ENCODE measurements around the gene SUPT4H1. TPM values are rescaled to one million over a fixed set of nuclear protein-coding genes. Genes with fewer than 3 reads are reported as not detected.

The SUPT4H1 gene
- total RNA-seq, 2 donors from 2014 or later, result 50.0 to 51.4 TPM

DNA sequence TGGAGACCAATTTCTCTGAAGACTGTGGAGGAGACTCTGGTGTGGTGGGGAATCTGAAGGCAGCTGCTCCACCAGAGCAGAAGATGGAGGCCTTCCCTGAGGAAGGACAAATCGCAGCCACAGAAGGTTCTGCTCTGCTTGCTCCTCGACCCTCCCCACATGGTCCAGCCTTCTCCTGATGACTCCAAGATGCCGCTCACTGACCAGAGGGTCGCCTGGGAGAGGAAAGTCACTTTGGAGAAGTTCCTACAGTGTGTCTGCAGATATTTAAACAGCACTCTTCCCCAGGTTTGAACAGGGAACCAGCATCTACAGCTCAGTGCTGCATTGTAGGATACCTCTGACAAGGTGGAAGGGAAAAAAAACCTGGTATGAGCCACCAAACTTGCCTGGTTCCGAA is 21.0 kb upstream of the SUPT4H1 start:
- Histone ChIP-seq H3K9me3 (no peaks in the 10 kb centered on the region), H3K4me1 (no peaks in the 10 kb centered on the region), H3K4me3 (no peak overlapping the region), H3K27me3 (no peaks in the 10 kb centered on the region), H3K27ac (no peak overlapping the region), H3K36me3 (no peaks in the 10 kb centered on the region)
- TF ChIP-seq, protein P1, sequence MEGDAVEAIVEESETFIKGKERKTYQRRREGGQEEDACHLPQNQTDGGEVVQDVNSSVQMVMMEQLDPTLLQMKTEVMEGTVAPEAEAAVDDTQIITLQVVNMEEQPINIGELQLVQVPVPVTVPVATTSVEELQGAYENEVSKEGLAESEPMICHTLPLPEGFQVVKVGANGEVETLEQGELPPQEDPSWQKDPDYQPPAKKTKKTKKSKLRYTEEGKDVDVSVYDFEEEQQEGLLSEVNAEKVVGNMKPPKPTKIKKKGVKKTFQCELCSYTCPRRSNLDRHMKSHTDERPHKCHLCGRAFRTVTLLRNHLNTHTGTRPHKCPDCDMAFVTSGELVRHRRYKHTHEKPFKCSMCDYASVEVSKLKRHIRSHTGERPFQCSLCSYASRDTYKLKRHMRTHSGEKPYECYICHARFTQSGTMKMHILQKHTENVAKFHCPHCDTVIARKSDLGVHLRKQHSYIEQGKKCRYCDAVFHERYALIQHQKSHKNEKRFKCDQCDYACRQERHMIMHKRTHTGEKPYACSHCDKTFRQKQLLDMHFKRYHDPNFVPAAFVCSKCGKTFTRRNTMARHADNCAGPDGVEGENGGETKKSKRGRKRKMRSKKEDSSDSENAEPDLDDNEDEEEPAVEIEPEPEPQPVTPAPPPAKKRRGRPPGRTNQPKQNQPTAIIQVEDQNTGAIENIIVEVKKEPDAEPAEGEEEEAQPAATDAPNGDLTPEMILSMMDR (IDR thresholded peaks at IDR 0.05), result no peak
- DNase-seq (ENCODE audit: low spot score), result no peak

DNA sequence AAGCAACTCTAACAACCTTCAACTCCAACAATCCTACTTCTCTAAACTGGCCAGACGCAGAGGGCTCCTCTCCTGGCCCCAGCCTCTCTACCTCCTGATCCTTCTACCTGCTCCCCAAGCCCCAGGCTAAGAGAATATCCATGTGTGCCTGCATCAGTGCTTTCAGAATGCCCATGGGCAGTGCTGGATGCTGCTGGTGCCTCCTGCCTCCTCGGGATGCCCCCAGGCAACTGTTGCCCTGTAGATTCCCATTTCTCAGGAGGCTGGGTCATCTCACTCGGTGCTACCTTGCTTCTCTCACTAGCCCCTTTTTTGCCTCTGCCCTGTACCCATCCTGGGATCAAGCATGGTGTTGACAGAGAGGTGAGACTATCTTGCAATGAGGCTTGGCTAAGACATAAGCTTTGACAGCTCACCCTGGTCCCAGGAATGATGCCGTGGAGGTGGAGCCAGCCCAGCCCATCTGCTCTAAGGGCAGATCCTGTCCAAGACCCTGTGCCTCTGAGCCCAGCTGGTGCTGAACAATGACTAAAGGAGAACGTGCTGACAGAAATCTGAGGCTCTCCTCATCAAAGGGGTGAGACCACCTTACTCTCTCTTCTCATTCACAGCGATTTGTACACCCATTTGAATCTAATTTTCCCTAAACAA is 19.4 kb upstream of the SUPT4H1 start:
- H3K36me3 ChIP-seq, result no peaks in the 10 kb centered on the region
- H3K9me3 ChIP-seq, result no peaks in the 10 kb centered on the region
- H3K4me3 ChIP-seq, result no peak overlapping the region
- peak; percentile 34 for DNase-seq (ENCODE audit: low spot score)
- H3K27ac ChIP-seq, result no peak overlapping the region
- TF ChIP-seq, protein P1 (IDR thresholded peaks at IDR 0.05), result no peak
- H3K4me1 ChIP-seq, result no peaks in the 10 kb centered on the region
- H3K27me3 ChIP-seq, result no peaks in the 10 kb centered on the region

DNA sequence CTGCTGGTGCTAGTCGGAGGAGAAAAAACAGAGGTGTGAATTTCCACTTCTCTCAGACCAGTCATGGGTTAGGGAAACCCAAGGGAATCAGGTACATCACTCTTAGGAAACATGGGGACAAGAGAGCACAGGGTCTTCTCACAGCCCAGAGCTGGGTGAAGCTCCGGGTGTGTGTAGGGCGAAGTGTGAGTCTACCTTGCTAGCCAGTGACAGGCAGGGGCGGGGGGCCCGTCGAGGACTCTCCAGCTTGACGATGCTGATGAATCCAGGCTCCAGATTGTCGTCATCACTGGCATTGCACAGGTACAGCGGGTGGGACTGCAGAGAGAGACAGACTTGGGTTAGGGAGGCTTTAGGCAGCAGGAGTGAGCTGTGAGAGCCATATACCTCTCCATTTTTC is 18.7 kb upstream of the SUPT4H1 start:
- Histone ChIP-seq H3K9me3 (no peaks in the 10 kb centered on the region), H3K36me3 (no peaks in the 10 kb centered on the region), H3K27ac (no peak overlapping the region), H3K4me3 (no peak overlapping the region), H3K27me3 (no peaks in the 10 kb centered on the region), H3K4me1 (no peaks in the 10 kb centered on the region)
- TF ChIP-seq, protein P1 (IDR thresholded peaks at IDR 0.05), result no peak
- peak; percentile 47 for DNase-seq (ENCODE audit: low spot score)

DNA sequence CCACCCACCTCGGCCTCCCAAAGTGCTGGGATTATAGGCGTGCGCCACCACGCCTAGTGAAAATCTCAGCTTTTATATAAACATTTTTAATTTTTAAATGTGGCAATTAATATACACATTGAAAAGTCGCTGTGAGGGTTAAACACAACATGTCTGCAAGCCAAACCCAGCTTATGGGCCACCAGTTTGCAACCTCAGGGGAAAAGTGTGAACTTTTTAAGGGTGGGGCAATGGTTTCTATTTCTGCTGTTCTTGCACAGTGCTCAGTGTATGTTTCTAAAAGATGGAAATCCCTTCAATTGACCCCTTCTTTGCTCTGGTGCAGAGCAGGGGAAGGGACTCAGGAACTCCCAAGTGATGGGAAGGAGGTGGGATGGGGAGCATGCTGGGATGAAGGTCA is 18.3 kb upstream of the SUPT4H1 start:
- no peak overlapping the region for H3K4me3 ChIP-seq

DNA sequence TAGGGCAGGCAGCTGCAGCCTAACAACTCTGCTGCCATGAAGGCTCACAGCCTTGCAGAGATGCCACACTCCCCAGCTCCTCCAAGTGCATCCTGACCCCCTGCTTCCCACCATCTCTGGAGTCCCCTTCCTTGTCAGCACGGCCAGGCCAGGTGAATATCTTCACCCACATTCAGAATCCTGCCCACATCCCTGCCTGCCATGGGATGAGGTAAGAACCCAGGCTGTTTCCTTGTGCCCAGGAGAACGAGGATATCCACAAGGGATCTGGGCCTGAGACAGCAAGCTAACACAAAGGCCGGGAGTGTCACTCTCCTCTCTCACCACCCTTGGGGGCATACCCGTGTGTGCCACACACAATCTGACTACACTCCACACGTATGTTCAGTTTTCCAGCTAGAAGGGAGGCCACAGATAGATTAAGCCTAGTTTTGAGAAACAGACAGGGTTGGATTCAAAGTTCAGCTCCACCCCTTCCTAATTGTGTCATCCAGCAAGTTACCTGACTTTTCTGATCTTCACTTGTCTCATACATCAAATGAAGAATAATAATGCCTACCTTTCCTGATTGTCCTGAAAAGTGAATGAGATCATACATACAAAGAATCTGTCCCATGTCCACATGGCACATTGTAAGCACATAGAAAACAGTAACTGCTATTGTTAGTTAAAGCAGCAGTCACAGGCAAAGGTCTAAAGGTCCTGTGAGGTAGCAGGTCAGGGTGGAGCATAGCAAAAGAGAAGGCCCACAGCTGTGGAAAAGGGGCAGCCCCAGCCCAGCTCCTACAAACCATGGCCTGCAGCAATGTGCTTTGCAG is 17.4 kb upstream of the SUPT4H1 start:
- H3K36me3 ChIP-seq, result no peaks in the 10 kb centered on the region
- H3K4me1 ChIP-seq, result no peaks in the 10 kb centered on the region
- H3K27me3 ChIP-seq, result no peaks in the 10 kb centered on the region
- H3K9me3 ChIP-seq, result no peaks in the 10 kb centered on the region
- H3K4me3 ChIP-seq, result no peak overlapping the region
- H3K27ac ChIP-seq, result no peak overlapping the region
- no peak for DNase-seq (ENCODE audit: low spot score)
- TF ChIP-seq, protein P1 (IDR thresholded peaks at IDR 0.05), result no peak

More for the DNA sequence above, 18.3 kb upstream of the SUPT4H1 start:
- Histone ChIP-seq H3K27me3 (no peaks in the 10 kb centered on the region), H3K4me1 (no peaks in the 10 kb centered on the region), H3K36me3 (no peaks in the 10 kb centered on the region), H3K9me3 (no peaks in the 10 kb centered on the region), H3K27ac (no peak overlapping the region)
- TF ChIP-seq, protein P1 (IDR thresholded peaks at IDR 0.05), result no peak
- no peak for DNase-seq (ENCODE audit: low spot score)

Data from right atrium auricular region (tissue), 2 donors.